Measurements from ENCODE around the gene PARPBP.

GRCh38 chr12:102201436-102202061, 81.6 kb downstream of the PARPBP start:
- TF ChIP-seq CTCF (conservative IDR thresholded peaks at IDR 0.05; ENCODE audit: low read depth in 2 of 2) (no peak), EZH2 (IDR thresholded peaks at IDR 0.05; ENCODE audit: low read depth, unreplicated experiment) (no peak), REST (IDR thresholded peaks at IDR 0.05; ENCODE audit: unreplicated experiment) (no peak), EZH2phosphoT487 (IDR thresholded peaks at IDR 0.05; ENCODE audit: unreplicated experiment) (no peak), POLR2AphosphoS5 (IDR thresholded peaks at IDR 0.05; ENCODE audit: low read depth) (no peak), CREB1 (CRISPR knock-in tag; IDR thresholded peaks at IDR 0.05; ENCODE audit: low read depth) (no peak), JUNB (IDR thresholded peaks at IDR 0.05; ENCODE audit: unreplicated experiment) (no peak)

Measured in GM23338 (cell line).